Kidney epithelial cell (primary cell): ENCODE measurements around the gene BDH2. TPM values are rescaled to one million over a fixed set of nuclear protein-coding genes. Genes with fewer than 3 reads are reported as not detected.
A peak's percentile ranks its signal among the peaks of the same experiment; 100 is the strongest.

Source experiments
- DNase-seq: peaks from one replicate; pipeline ENCODE4 v3.0.0-alpha.2; 2010; ENCODE audit warnings: low read depth
- H3K27me3 ChIP-seq: 2 replicates; pipeline ENCODE4 v1.6.0; 2011; ENCODE audit warnings: low read length; ENCODE audit not compliant: control insufficient read depth, insufficient read depth
- H3K36me3 ChIP-seq: 2 replicates; pipeline ENCODE4 v1.5.1; 2011; ENCODE audit warnings: low read length; ENCODE audit not compliant: control insufficient read depth, insufficient read depth
- H3K4me3 ChIP-seq: 2 replicates; pipeline ENCODE4 v1.5.1; 2011; ENCODE audit warnings: low read depth, mild to moderate bottlenecking, control low read depth, low read length
- CTCF ChIP-seq: IDR thresholded peaks from 2 replicates; pipeline ENCODE4 v1.5.1; 2011; ENCODE audit warnings: mild to moderate bottlenecking, moderate library complexity, low read length, control low read depth, inconsistent platforms; ENCODE audit not compliant: insufficient read depth, poor library complexity, severe bottlenecking
- total RNA-seq: library from RNA; depleted of rRNA; stranded (reverse); fragments of >200 nt; gene quantifications from 2 replicates; pipeline ENCODE4 v1.2.3, GENCODE V29; 2015

The BDH2 gene
- total RNA-seq, 1 donor from 2014 or later, result 44.5 TPM

GRCh38 chr4:103092245-103092644 lies 7.4 kb downstream of the BDH2 start:
- Histone ChIP-seq H3K36me3 (peaks cover 3% of the 10 kb centered on the region), H3K27me3 (no peaks in the 10 kb centered on the region), H3K4me3 (no peak overlapping the region)
- DNase-seq, result no peak
- TF ChIP-seq CTCF, result no peak

- H3K4me3 ChIP-seq, result no peak overlapping the region
- no peaks in the 10 kb centered on the region for H3K27me3 ChIP-seq
- peak; percentile 58 for TF ChIP-seq CTCF
- DNase-seq, result peak; percentile 34
- H3K36me3 ChIP-seq, result peaks cover 3% of the 10 kb centered on the region
Measured at GRCh38 chr4:103091601-103092223, 7.9 kb downstream of the BDH2 start.

- no peak overlapping the region for H3K4me3 ChIP-seq
- no peak for TF ChIP-seq CTCF
- DNase-seq, result no peak
- H3K27me3 ChIP-seq, result no peaks in the 10 kb centered on the region
- H3K36me3 ChIP-seq, result peaks cover 4% of the 10 kb centered on the region
Measured at GRCh38 chr4:103089481-103089880, 10.2 kb downstream of the BDH2 start.

- TF ChIP-seq CTCF, result no peak
- DNase-seq, result no peak
- no peak overlapping the region for H3K4me3 ChIP-seq
- peaks cover 5% of the 10 kb centered on the region for H3K36me3 ChIP-seq
- H3K27me3 ChIP-seq, result no peaks in the 10 kb centered on the region
Measured at GRCh38 chr4:103086551-103086950, 13.1 kb downstream of the BDH2 start.

- Histone ChIP-seq H3K36me3 (peaks cover 5% of the 10 kb centered on the region), H3K4me3 (no peak overlapping the region), H3K27me3 (no peaks in the 10 kb centered on the region)
- DNase-seq, result no peak
- TF ChIP-seq CTCF, result no peak
Measured at GRCh38 chr4:103085555-103086196, 14.0 kb downstream of the BDH2 start.

GRCh38 chr4:103079621-103080020 lies 20.0 kb downstream of the BDH2 start:
- no peak overlapping the region for H3K4me3 ChIP-seq
- no peak for DNase-seq
- no peak for TF ChIP-seq CTCF
- no peaks in the 10 kb centered on the region for H3K27me3 ChIP-seq
- peaks cover 1% of the 10 kb centered on the region for H3K36me3 ChIP-seq
